Gastrocnemius medialis (tissue), 4 donors: ENCODE data around the gene LRATD1.

Source experiments
- CTCF ChIP-seq, 5 experiments: fragments of 450-650 bp in 3 of 5; fragments of 200-600 bp in 2 of 5; sonication (generic) in 2 of 5; IDR thresholded peaks in 4 of 5; conservative IDR thresholded peaks in 1 of 5; 1 replicate in 4 of 5; 2 replicates in 1 of 5; pipeline ENCODE4 v1.5.1; 2016 to 2019; ENCODE audit warnings: antibody characterized with exemption in 5 of 5, mild to moderate bottlenecking in 3 of 5, moderate library complexity in 3 of 5
- POLR2A ChIP-seq, 2 donors: fragments of 450-650 bp; IDR thresholded peaks; one replicate each; pipeline ENCODE4 v1.6.1; 2017; ENCODE audit warnings: antibody characterized with exemption in 2 of 2, mild to moderate bottlenecking in 2 of 2, moderate library complexity in 2 of 2

GRCh38 chr2:14602309-14602708 is 30.2 kb upstream of the LRATD1 start:
- TF ChIP-seq CTCF (IDR thresholded peaks at IDR 0.05 in 4 of 5, conservative IDR thresholded peaks at IDR 0.05 in 1 of 5): no peak
- TF ChIP-seq POLR2A (IDR thresholded peaks at IDR 0.05): no peak
